Kasumi-1 (cell line): ENCODE results near the gene PITPNC1.
"Not testable (repeated sequence)": the region's sequence is repeated elsewhere in the genome, so short reads cannot be mapped to it uniquely, and the experiment has no call there.

Source experiments
- DNase-seq, 2 experiments: peaks; one replicate each; lab custom pipeline; 2025; lab: John Stamatoyannopoulos, UW

PITPNC1 gene

DNA sequence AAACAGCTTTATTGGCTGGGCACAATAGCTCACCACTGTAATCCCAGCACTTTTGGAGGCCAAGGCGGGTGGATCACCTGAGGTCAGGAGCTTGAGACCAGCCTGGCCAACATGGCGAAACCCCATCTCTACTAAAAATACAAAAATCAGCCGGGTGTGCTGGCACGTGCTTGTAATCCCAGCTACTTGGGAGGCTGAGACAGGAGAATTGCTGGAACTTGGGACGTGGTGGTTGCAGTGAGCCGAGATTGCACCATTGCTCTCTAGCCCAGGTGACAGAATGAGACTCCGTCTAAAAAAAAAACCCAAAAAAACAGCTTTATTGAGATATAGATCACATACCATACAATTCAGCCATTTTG is 274.1 kb downstream of the PITPNC1 start:
- DNase-seq, result not testable (repeated sequence)

DNA sequence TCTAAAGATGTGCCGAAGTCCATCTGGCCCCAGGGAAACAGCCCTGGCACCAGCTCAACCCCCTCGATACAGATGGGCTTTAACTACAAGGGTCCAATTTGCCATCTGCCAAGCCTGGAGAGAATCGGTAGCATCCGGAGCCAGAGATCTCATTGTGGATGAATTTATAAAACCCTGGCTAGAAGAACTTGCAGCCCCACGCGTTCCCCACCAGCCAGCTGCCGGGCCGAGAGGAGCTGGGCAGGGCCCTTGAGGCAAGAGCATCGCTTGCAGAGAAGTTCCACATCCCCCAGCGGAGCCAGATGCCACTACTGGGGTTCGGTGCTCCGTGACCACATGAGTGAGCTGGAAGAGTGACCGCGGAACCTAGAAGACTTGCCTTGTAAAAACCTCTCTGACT is 275.4 kb downstream of the PITPNC1 start:
- DNase-seq, result no peak

DNA sequence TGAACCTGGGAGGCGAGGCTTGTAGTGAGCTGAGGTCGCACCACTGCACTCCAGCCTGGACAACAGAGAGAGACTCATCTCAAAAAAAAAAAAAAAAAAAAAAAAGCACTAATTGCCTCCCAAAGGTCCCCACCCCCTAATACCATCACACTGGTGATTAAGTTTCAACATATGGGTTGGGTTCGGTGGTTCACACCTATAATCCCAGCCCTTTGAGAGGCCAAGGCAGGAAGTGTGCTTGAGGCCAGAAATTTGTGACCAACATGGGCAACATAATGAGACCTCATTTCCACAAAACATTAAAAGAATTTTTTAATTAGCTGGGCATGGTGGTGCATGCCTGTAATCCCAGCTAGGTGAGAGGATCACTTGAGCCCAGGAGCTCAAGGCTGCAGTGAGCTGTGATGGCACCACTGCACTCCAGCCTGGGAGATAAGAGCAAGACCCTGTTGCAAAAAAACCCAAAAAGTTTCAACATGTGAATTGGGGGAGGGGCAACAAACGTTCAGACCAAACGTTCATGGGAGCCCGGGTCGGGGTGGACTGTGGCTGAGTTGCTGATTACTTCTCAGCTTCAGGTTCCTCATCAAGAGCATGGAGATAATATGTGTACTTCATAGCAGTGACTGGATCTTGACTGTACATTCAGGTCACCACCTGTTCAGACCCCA is 278.5 kb downstream of the PITPNC1 start:
- no peak for DNase-seq

DNA sequence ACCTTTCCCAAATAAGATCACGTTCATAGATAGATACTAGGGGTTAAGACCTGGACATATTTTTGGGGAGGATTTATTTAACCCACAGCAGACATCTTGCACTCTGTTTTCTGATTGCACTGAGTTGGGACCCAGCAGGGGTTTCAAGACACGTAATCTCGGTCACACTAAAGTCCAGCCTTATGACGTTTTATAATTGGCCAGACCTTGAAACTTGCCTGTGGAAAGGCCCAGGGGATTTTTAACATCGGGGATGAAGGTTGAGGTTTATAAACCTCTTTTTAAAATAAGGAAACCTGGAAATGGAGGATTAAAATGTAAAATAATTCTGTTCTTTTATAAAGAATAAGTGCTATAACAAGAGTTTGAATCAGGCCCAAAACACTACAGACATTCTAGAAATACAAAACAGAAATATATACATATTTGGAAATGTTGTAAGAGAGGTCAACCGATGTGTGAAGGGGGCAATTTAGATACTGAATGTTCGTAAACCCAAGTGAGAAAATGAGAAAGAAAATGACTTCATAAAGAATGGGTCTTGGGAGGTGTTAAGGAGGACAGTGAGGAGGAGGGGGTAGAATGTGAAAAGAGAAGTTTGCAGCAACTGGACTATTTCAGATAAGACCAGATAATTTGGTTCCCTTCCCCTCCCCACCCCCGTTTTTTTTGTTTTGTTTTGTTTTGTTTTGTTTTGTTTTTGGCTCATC is 279.6 kb downstream of the PITPNC1 start:
- DNase-seq, result no peak

DNA sequence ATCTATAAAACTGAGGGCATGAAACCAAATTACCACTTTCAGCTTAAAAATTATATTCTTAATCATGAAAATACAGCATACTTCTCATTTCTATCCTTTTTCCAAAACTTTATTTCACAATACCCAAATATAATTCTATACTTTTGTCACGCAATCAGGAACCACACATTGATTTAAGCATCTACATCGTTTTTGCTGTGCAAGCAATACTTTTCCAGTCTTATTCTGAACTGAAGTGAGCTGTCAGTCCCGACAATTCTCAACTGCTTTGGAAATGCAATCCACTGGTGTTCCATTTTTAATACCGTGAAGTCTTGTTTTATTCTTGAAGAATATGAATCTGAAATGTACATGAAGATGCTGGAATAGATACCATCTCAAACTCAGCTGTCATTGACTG is 280.5 kb downstream of the PITPNC1 start:
- no peak for DNase-seq

DNA sequence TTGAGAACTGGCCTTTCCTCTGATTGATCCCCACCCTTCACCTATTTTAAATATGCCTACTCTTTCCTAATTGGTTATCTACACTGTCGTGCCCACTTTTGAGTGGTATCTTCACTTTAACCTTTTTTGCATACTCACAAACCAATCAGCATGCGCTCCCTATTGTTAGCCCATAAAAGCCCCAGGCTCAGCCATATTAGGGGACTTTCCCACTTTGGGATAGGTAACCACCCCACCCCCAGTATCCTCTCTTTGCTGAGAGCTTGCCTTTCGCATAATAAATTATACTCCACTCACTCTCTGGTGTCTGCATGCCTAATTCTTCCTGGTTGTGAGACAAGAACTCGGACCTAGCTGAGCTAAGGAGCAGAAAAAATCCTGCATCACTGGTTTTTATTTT is 281.2 kb downstream of the PITPNC1 start:
- DNase-seq, result no peak

DNA sequence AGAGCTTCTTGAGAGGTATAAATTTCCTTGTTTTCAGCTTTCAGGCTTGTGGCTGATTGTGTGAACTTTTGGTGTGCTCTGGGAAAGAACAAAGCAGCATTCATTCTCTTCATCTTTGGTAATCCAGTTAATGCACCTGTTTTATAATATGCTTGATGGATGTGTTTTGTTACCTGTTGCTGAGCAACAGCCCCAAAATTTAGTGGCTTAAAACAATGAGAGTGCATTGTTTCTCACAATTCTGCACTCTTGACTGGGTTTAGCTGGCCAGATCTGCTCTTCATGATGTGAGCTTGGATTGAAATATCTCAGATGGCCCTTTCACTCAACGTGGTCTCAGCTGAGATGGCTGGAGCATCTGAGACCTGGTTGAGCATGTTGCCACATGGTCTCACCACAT is 281.9 kb downstream of the PITPNC1 start:
- DNase-seq, result no peak

DNA sequence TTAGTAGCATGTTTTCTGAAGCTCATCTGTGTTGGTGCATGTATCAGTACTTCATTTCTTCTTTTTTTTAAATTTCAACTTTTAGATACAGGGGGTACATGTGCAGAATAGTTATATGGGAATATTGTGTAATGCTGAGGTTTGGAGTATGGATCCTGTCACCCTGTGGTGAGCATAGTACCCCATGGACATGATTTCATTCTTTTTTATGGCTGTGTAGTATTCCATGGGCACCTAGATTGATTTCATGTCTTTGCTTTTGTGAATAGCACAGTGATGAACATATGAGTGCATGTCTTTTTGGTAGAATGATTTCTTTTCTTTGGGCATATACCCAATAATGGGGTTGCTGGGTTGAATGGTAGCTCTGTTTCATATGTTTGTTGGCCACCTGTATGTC is 285.6 kb downstream of the PITPNC1 start:
- no peak for DNase-seq

DNA sequence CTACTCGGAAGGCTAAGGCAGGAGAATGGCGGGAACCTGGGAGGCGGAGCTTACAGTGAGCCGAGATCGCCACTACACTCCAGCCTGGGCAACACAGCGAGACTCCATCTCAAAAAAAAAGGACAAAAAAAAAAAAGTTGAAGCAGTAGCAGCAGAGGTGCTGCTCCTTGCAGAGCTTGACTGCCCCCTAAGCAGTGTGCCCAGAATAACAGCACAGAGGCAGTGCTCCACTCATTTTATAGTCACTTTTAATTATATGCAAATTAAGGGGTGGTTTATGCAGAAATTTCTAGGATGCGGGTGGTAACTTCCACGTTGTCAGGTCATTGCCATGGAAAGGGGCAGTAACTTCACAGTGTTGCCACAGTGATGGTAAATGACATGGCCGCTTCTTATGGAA is 286.4 kb downstream of the PITPNC1 start:
- DNase-seq, result no peak

DNA sequence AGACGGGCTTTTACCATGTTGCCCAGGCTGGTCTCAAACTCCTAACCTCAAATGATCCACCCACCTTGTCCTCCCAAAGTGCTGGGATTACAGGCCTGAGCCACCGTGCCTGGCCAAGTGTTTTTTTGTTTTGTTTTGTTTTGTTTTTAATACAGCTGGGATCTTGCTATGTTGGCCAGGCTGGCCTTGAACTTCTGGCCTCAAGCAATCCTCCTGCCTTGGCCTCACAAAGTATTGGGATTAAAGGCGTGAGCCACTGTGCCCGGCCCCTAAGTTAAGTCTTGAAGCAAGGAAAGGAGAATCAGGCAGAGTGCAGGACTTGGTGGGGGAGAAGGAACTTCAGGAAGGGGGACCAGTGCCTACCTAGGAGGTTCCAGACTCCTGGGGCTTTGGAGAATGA is 288.9 kb downstream of the PITPNC1 start:
- no peak for DNase-seq

DNA sequence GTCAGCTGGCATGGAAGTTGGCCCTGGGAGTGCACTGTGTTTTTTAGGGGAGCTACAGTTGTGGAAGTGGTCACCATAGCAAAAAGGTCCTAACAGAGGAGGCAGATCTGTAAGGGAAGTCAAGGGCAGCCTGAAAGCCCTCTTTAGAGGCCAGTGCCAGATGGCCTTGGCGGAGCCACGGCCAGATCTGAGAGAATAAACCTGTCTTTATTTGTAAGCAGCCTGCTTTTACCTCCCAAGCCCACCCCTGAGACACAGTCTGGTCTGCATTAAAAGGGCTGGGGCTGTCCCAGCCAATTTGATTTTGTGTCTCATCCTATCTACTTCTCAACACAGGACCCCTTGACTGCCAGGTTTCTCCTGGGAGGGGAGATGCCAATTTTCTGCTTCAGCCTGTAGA is 289.6 kb downstream of the PITPNC1 start:
- DNase-seq, result no peak

DNA sequence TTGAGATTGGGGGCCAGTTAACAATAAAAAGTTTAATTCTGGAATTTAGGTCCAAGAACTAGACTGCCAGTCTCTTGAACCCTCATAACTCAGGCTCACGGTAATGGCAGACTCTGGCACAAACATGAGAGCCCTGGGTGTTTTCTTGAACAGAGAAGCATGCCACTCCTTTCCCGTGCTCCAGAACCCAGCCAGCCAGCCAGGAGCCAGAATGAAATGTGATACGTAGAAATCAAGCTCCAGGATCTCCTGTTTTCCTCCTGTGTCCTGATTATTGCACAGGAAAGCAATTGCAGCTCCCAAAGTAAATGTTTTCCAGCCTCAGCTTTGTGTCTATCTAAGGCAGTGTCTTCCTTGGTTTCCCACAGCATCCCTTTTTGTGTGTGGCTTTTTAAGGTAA is 294.4 kb downstream of the PITPNC1 start:
- DNase-seq, result no peak

DNA sequence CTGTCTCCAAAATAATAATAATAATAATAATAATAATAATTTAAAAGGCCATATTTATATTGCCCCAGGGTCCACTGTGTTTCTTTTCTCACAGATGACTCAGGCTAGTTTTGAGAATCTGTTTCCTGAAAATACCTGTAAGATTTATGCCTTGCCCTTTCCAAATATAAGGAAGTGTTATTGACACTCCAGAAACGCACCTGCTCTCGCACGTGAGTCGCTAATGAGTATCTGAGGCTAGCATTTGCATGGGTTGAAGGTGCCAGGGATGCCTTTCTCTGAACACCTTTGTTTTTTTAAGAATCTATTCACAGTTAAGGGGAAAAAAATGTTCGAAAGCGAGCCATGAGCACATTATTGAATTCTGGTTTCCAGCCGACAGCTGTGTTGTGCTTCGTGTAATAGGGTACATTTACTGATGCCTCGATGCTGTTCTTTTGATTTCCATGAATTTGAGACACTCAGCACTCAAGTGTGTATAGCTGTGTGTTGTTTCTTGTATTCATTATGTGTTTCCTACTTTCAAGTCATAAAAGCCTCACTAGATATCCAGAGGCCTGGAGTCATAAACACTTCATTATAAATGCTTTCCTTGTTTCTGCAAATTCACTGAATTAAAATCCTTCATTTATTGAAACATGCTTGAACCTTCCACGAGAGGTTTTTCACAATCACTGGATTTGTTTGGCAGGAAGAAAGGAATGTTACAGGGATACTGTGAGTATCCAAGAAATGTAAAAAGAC is 295.7 kb downstream of the PITPNC1 start:
- DNase-seq, result no peak

DNA sequence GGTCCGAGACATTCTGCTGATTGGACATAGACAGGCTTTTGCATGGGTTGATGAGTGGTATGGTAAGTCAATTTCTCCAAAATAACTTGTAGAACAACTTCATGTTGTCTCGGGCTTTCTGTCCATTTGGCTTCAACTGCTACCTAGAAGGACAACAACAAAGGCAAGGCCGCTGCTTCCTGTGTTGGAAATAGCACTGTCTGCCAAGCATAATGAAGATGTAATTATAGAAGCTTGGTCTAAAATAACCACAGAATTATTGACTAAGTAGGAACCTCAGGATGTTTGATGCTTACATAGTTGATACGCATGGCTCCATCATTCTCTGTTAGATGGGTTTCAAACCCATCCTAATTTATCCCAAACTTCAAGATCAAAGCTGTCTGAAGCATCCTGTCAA is 298.4 kb downstream of the PITPNC1 start:
- no peak for DNase-seq

DNA sequence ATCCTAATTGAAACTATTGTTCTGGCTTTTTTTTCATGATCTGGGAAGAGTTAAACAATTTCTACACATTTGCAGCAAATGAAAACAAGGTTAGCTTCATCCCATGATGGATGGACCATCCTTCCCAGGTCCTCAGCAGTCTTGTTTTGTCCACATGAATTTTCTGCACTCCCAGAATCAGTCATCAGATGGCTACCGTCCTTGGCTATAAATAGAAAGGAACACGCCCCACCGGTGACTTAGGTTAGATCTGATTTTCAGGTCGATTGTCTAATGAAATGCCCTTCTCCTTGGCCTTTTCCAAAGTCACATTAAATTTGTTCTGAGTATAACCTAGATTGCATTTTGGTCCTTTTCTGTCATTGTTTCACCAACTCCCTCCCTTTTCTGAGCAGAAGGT is 299.2 kb downstream of the PITPNC1 start:
- DNase-seq, result no peak

DNA sequence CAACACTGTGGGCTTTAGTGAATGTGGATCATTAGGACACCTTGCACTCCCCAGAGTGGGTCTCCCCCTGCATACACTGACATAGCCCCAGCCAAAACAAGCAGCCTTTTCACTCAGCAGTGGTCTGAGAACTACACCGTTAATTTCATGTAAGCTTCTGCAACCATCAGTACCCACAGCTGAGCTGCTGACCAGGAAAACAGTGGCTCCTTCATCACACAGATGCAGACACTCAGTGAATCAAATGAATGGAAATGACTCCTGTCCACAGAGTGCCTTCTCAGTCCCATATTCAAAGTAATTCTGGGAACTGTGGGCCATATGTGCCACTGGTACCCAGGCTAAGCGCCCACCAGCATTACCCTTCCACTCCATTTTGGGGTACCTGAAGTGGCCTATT is 301.3 kb downstream of the PITPNC1 start:
- no peak for DNase-seq

DNA sequence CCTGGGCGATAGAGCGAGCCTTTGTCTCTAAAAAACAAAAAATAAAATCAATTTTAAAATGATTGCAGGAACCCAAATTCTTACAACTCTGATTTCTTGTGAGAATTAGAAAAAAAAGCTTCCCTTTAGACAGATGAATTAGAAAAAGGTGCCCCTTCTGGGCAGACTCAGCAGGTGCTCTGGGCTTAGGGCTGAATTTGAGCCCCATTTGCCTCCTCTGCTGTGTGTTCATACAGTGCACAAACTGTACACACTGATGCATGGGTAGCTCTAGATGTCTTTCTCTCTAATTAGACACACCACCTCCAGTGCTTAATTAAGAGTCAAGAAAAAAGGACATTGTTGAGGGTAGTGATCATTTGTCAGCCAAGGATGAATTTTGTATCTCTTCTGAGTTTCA is 302.1 kb downstream of the PITPNC1 start:
- no peak for DNase-seq

DNA sequence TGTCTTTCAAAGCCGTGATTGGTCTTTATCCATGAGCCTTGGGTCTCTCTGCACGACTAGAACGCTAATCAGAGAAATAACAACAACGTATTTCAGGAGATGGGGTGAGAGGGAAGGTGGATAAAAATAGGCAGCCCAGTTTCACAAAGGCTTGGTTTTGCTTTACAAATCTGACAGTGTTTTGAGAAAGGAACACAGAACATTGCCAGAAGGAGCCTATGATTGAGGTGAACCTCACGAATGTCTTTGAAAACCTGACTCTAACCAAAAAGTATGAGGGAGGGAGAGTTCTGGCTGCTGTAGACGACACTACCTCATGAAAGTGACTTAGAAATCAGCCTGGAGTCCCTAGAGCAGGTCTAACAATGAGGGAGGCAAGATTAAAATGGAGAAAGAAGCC is 302.6 kb downstream of the PITPNC1 start:
- no peak for DNase-seq

DNA sequence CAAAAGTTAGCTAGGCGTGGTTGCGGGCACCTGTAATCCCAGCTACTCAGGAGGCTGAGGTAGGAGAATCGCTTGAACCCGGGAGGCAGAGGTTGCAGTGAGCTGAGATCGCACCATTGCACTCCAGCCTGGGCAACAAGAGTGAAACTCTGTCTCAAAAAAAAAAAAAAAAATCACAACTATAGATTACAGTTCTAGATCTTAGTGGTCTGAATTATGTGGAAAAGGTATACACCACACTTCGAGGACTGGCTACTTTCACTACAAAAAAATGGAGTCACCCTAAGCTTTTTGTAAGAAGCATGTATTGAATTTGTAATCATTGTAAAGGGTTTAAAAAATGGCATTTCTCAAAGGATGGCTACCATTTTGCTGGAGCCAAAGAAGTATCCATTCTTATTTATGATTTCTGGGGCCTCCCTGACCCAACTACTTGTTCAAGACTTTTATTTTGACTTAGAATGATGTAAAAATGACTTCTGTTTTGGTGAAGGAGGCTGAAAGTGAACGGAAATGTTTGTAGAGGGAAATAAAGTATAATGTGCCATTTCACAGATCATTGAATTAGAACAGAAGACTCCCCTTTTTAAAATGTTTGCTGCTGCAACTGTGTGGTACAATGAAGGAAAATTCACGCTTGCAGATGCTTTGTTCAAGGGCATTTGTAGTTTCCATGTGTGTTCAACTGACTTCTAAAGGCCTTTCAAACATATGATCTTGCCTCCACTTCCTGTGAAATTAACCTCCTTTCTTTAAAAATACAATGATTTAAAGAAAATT is 303.6 kb downstream of the PITPNC1 start:
- DNase-seq, result no peak

DNA sequence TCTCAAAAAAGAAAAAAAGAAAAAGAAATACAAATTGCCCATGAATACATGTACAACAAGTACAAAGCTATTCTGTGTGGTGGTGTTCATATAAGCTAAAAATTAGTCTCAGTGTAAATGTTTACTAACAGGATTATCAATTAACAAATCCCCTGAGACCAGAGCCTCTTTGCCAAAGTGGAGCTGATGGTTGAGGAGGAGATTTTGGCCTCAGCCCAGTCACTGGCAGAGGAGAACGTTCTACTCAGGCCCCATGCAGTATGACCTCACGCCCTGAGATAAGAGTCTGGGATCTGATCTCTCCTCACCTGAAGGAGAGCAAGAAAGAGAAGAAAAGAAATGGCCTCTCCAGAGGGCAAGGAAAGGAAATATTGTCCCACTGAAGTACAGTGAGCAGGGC is 305.1 kb downstream of the PITPNC1 start:
- DNase-seq, result no peak

DNA sequence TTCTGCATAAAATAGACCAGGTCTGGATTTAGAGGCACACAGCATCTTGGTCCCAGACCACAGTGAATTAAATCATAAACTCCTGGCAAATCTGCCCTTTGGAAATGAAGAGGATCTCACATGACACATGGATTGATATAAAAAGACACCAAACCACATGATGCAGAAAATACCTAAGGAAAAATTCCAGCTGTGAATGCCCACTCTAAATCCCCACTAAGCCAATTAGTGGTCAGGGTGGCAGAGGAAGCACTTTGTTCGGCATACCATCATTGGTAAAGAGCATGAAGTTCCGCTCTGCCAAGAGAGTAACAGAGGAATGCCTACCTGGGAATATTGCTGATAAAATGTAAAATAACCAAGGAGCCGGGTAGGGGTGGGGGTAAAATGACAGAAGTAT is 308.3 kb downstream of the PITPNC1 start:
- no peak for DNase-seq

DNA sequence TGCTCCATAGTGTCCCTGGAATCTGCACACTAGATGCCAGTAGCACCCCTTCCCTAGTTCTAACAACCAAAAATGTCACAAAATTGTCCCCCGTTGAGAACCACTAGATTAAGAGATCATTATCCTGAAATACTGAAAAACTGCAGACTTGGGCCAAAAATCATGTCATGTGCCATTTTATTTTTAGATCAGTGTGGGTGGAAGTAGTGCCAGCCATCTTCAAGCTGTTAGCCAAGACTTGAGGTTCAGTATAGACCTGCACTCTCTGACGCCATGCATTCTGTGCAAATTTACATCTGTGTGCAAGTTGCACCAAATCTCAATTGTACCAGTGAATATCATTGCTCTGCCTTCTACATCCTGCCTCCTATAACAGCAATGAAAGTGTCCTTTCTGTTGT is 309.2 kb downstream of the PITPNC1 start:
- no peak for DNase-seq

DNA sequence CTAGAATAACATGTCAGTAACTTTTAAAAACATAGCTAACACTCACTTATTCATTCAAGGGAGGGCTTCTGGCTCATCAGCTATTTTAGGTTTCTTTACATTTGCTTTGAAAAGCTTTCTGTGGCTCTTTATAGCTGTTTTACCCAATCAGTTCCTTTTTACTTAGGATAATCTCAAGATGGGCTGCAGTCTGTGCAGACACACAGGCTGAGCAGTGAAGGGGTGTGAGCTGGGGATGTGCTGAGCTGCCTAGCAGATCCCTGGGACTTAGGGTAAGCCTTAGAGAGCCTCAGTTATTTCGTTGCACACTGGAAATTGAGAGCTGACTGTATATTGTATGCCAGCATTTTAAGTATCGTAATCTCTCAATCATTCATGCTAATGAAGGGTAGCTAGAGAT is 310.4 kb downstream of the PITPNC1 start:
- DNase-seq, result no peak
